DOHH2 (cell line): ENCODE results near the gene NXPH3.

Experiments
- CTCF ChIP-seq: fragments of 200-600 bp; sonication (generic); IDR thresholded peaks from one replicate; pipeline ENCODE4 v1.5.1; 2014; ENCODE audit warnings: antibody characterized with exemption, mild to moderate bottlenecking, low read depth, low read length; ENCODE audit not compliant: poor library complexity, severe bottlenecking
- EZH2phosphoT487 ChIP-seq: fragments of 200-600 bp; sonication (generic); IDR thresholded peaks from 2 replicates; pipeline ENCODE4 v1.6.1; 2017; ENCODE audit warnings: borderline replicate concordance, mild to moderate bottlenecking, antibody characterized with exemption, low read length, moderate library complexity, mixed read lengths

- TF ChIP-seq CTCF: no peak
- no peak for TF ChIP-seq EZH2phosphoT487
Observed at GRCh38 chr17:49577650-49577934, 1.9 kb downstream of the NXPH3 start.
